Testis (tissue), 2 donors: ENCODE results near the gene ARVCF.

ENCODE experiments used
- CTCF ChIP-seq, 3 experiments: fragments of 450-650 bp in 2 of 3; fragments of 200-600 bp in 1 of 3; sonication (generic) in 1 of 3; IDR thresholded peaks; one replicate each; pipeline ENCODE4 v1.5.1; 2016 to 2019; ENCODE audit warnings: antibody characterized with exemption in 3 of 3, mild to moderate bottlenecking in 2 of 3, moderate library complexity in 1 of 3
- POLR2A ChIP-seq: fragments of 450-650 bp; IDR thresholded peaks from one replicate; pipeline ENCODE4 v1.6.1; 2017; ENCODE audit warnings: antibody characterized with exemption, mild to moderate bottlenecking, moderate library complexity

- no peak for TF ChIP-seq CTCF (IDR thresholded peaks at IDR 0.05)
- no peak for TF ChIP-seq POLR2A
Measured at GRCh38 chr22:19967850-19968449, 48.7 kb downstream of the ARVCF start.
